Measurements from ENCODE around the gene TNFRSF17.
"Not testable (repeated sequence)": the region's sequence is repeated elsewhere in the genome, so short reads cannot be mapped to it uniquely, and the experiment has no call there.

The TNFRSF17 gene

DNA sequence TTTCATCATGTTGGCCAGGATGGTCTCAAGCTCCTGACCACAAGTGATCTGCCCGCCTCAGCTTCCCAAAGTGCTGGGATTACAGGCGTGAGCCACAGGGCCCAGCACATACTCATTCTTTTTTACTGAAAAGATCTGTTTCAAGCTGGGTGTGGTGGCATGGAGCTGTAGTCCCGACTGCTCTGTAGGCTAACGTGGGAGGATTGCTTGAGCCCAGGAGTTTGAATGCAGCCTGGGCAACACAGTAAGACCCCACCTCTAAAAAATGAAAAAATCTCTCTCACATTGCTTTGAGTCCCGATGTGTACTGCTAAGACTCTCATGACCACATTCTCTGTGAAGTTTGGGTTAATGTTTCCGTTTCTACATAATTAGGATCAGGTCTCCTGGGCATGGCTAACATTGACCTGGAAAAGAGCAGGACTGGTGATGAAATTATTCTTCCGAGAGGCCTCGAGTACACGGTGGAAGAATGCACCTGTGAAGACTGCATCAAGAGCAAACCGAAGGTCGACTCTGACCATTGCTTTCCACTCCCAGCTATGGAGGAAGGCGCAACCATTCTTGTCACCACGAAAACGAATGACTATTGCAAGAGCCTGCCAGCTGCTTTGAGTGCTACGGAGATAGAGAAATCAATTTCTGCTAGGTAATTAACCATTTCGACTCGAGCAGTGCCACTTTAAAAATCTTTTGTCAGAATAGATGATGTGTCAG is 2.3 kb downstream of the TNFRSF17 start:
- peak overlapping the region; percentile 81 for H3K4me3 ChIP-seq (replicated peaks; ENCODE audit: low read depth, low read length)

DNA sequence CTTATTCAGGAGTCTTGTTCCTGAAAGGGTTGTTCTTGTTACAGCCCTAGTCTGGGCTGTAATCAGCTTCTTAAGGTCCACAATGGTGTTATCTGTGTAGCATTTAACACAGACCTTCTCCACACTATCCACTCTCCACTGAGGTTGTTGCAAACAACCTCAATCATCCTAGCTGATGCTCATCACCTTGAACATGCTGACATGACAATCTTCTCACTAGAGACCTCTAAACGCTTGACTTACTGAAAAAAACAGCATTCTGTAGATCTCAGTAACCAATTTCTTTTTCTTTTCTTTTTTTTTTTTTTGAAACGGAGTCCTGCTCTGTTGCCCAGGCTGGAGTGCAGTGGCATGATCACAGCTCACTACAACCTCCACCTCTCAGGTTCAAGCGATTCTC is 3.6 kb downstream of the TNFRSF17 start:
- DNase-seq (ENCODE audit: extremely low read depth, insufficient read length), result no peak
- no peak overlapping the region; the same call in 1 of the 2 replicates for H3K4me3 ChIP-seq (replicated peaks; ENCODE audit: low read depth, low read length)
- H3K27me3 ChIP-seq (replicated peaks; ENCODE audit: control insufficient read depth, insufficient read depth, low read length), result no peaks in the 10 kb centered on the region
- TF ChIP-seq, protein P1, sequence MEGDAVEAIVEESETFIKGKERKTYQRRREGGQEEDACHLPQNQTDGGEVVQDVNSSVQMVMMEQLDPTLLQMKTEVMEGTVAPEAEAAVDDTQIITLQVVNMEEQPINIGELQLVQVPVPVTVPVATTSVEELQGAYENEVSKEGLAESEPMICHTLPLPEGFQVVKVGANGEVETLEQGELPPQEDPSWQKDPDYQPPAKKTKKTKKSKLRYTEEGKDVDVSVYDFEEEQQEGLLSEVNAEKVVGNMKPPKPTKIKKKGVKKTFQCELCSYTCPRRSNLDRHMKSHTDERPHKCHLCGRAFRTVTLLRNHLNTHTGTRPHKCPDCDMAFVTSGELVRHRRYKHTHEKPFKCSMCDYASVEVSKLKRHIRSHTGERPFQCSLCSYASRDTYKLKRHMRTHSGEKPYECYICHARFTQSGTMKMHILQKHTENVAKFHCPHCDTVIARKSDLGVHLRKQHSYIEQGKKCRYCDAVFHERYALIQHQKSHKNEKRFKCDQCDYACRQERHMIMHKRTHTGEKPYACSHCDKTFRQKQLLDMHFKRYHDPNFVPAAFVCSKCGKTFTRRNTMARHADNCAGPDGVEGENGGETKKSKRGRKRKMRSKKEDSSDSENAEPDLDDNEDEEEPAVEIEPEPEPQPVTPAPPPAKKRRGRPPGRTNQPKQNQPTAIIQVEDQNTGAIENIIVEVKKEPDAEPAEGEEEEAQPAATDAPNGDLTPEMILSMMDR (IDR thresholded peaks at IDR 0.05; ENCODE audit: insufficient read depth, low read length, poor library complexity, severe bottlenecking), result no peak
- H3K36me3 ChIP-seq (ENCODE audit: control insufficient read depth, insufficient read depth, low read length), result peaks cover 22% of the 10 kb centered on the region

More for the DNA sequence above, 2.3 kb downstream of the TNFRSF17 start:
- DNase-seq (ENCODE audit: extremely low read depth, insufficient read length), result no peak
- TF ChIP-seq, protein P1 (IDR thresholded peaks at IDR 0.05; ENCODE audit: insufficient read depth, low read length, poor library complexity, severe bottlenecking), result no peak
- Histone ChIP-seq H3K36me3 (ENCODE audit: control insufficient read depth, insufficient read depth, low read length) (peaks cover 22% of the 10 kb centered on the region), H3K27me3 (replicated peaks; ENCODE audit: control insufficient read depth, insufficient read depth, low read length) (no peaks in the 10 kb centered on the region)

DNA sequence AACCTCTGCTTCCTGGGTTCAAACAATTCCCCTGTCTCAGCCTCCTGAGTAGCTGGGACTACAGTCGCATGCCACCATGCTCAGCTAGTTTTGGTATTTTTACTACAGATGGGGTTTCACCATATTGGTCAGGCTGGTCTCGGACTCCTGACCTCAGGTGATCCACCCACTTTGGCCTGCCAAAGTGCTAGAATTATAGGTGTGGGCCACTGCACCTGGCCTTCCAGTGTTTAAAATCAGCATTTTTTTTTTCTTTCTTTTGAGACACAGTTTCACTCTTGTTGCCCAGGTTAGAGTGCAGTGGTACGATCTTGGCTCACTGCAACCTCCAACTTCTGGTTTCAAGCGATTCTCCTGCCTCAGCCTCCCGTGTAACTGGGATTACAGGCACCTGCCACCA is 5.3 kb downstream of the TNFRSF17 start:
- DNase-seq (ENCODE audit: extremely low read depth, insufficient read length); H3K4me3 ChIP-seq (replicated peaks; ENCODE audit: low read depth, low read length); H3K27me3 ChIP-seq (replicated peaks; ENCODE audit: control insufficient read depth, insufficient read depth, low read length): not testable (repeated sequence)
- peaks cover 23% of the 10 kb centered on the region for H3K36me3 ChIP-seq (ENCODE audit: control insufficient read depth, insufficient read depth, low read length)

DNA sequence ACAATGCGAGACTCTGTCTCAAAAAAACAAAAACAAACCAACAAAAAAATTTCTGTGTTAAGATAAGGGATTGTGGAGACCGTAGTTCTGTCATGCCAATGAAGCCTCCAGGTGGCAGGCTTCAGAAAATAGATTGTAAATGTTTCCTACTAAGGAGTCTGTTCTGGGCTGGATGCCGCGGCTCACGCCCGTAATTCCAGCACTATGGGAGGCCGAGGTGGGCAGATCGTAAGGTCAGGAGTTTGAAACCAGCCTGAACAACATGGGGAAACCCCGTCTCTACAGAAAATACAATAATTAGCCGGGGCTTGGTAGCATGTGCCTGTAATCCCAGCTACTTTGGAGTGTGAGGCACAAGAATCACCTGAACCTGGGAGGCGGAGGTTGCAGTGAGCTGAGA is 7.1 kb downstream of the TNFRSF17 start:
- no peak for DNase-seq (ENCODE audit: extremely low read depth, insufficient read length)
- Histone ChIP-seq H3K36me3 (ENCODE audit: control insufficient read depth, insufficient read depth, low read length) (peaks cover 21% of the 10 kb centered on the region), H3K4me3 (replicated peaks; ENCODE audit: low read depth, low read length) (no peak overlapping the region), H3K27me3 (replicated peaks; ENCODE audit: control insufficient read depth, insufficient read depth, low read length) (no peaks in the 10 kb centered on the region)
- TF ChIP-seq, protein P1 (IDR thresholded peaks at IDR 0.05; ENCODE audit: insufficient read depth, low read length, poor library complexity, severe bottlenecking), result no peak

DNA sequence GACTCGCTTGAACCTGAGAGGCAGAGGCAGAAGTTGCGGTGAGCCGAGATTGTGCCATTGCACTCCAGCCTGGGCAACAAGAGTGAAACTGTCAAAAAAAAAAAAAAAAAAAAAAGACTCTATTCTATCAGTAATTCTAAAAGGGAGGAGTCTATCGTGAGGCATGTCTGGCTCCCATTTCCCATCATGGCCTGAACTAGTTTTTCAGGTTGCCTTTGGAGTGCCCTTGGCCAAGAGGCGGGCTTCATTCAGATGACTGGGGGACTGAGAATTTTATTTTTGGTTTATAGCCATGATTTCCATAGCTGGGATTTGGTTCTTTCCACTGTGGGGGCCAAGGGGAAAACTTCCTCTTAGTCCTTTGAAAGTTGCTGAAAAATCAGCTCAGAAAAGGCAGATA is 8.1 kb downstream of the TNFRSF17 start:
- H3K36me3 ChIP-seq (ENCODE audit: control insufficient read depth, insufficient read depth, low read length), result peaks cover 18% of the 10 kb centered on the region
- TF ChIP-seq, protein P1 (IDR thresholded peaks at IDR 0.05; ENCODE audit: insufficient read depth, low read length, poor library complexity, severe bottlenecking), result no peak
- DNase-seq (ENCODE audit: extremely low read depth, insufficient read length), result no peak

DNA sequence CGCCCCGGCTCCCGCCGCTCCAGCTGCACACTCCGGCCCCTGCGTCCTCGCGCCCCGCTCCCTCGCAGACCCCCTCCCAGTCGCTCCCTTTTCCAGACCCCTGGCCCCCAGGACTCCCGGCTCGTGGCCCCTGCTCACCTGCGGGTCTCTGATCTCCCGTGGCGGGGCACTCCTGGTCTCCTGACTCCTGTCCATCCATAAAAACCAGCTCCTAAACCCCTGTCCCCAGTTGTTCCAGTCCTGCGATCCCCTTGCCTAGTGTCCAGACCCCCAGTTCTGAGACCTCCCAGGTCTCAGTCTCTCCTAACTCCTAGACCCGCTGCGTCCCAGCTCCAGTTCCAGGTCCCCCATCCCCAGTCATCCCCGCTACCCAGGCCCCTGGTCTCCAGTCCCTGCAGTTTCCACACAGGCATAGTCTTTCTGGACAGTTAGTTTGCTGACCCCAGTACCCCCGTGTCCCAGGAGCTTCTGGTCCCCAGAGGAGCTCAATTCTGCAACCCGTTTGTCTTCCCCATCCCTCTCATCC is 11.9 kb downstream of the TNFRSF17 start:
- TF ChIP-seq, protein P1 (IDR thresholded peaks at IDR 0.05; ENCODE audit: insufficient read depth, low read length, poor library complexity, severe bottlenecking), result no peak
- Histone ChIP-seq H3K4me3 (replicated peaks; ENCODE audit: low read depth, low read length) (peak overlapping the region; percentile 79), H3K27me3 (replicated peaks; ENCODE audit: control insufficient read depth, insufficient read depth, low read length) (no peaks in the 10 kb centered on the region), H3K36me3 (ENCODE audit: control insufficient read depth, insufficient read depth, low read length) (peaks cover 2% of the 10 kb centered on the region)
- DNase-seq (ENCODE audit: extremely low read depth, insufficient read length), result peak; percentile 24

More for the DNA sequence above, 8.1 kb downstream of the TNFRSF17 start:
- Histone ChIP-seq H3K4me3 (replicated peaks; ENCODE audit: low read depth, low read length) (no peak overlapping the region), H3K27me3 (replicated peaks; ENCODE audit: control insufficient read depth, insufficient read depth, low read length) (no peaks in the 10 kb centered on the region)
